NT2/D1 (cell line): Measurements from ENCODE around the gene FAHD1.

Experiments used
- YY1 ChIP-seq: IDR thresholded peaks from 2 replicates; pipeline ENCODE4 v1.6.1; 2011; ENCODE audit not compliant: insufficient read length, insufficient read depth
- ZNF274 ChIP-seq: IDR thresholded peaks from 2 replicates; pipeline ENCODE4 v1.6.1; 2011; ENCODE audit warnings: mild to moderate bottlenecking, low read depth, low read length

DNA sequence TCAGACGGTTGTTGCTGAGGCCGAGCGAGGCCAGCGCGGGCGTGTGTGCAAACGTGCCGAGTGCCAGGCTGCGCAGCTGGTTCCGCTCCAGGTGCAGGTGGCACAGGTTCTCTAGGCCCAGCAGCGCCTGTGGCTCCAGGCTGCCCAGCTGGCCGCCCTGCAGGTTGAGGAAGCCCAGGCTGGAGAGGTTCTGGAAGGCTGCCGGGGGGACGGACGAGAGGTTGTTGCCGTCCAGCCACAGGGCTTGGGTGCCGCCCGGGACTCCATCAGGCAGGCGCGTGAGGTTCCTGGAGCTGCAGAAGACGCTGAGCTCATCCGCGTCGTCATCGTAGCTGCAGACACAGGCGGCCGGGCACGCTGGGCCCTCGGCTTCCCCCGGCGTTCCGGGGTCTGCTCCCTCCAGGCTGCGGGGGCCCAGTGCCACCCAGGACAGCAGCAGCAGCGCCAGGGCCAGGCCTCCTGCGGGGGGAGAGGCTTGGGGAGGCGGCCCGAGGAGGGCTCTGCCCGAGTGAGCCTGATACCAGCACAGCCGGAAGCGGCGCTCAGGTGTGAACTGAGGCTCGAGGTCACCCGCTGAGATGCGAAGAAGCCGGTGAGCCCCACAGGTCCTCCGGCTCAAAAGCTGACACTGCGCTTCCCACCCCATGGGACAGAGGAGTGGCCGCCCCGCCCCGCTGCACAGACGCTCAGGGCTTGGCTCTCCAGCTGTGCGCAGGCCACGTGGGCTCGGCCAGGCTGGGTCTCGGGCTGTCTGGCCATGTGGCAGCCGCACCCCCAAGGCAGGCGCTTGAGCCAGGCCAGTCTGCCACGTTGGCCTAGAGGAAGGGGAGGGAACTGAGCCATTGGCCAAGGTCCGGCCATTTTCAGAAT lies 34.8 kb upstream of the FAHD1 start:
- TF ChIP-seq YY1, result no peak
- no peak for TF ChIP-seq ZNF274
